Measurements from ENCODE around the gene MAEA. TPM values are rescaled to one million over a fixed set of nuclear protein-coding genes. Genes with fewer than 3 reads are reported as not detected.

Gene MAEA
- total and polyA plus RNA-seq, 9 of the 15 experiments (the other 6 are each of a cell fraction or from before 2014, with no cell fraction given) = 2.1 to 86.5 (median 45.0) TPM

DNA sequence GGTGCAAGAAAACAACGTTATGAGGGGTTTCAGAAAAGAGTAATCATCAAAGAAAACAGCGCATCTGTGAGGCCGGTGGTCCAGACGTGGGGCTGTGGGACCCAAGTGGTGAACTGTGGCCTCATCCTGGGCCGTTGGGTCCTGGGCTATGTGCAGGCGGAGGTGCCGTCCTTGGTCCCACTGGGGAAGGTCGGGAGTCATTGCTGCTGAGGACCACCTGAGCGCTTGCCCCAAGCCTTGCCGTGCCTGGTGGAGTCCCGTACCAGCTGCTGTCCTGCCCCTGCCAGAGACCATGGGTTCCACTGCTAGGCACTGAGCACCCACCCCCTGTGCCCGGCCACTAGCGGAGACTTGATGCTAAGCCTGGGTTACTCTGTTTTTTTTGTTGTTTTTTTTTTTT is 31.8 kb downstream of the MAEA start (continued):
- TF ChIP-seq GABPA (tag; conservative IDR thresholded peaks at IDR 0.05; ENCODE audit: low read depth) (no peak), MAFF (IDR thresholded peaks at IDR 0.05; ENCODE audit: low read length) (no peak), BDP1 (IDR thresholded peaks at IDR 0.05; ENCODE audit: insufficient read depth, insufficient read length) (no peak), BRD4 (IDR thresholded peaks at IDR 0.05) (no peak), TRIM24 (IDR thresholded peaks at IDR 0.05) (no peak), KAT8 (IDR thresholded peaks at IDR 0.05; ENCODE audit: low read depth) (no peak), CBFA2T2 (conservative IDR thresholded peaks at IDR 0.05) (no peak), TFAM (CRISPR knock-in tag; conservative IDR thresholded peaks at IDR 0.05) (no peak)

DNA sequence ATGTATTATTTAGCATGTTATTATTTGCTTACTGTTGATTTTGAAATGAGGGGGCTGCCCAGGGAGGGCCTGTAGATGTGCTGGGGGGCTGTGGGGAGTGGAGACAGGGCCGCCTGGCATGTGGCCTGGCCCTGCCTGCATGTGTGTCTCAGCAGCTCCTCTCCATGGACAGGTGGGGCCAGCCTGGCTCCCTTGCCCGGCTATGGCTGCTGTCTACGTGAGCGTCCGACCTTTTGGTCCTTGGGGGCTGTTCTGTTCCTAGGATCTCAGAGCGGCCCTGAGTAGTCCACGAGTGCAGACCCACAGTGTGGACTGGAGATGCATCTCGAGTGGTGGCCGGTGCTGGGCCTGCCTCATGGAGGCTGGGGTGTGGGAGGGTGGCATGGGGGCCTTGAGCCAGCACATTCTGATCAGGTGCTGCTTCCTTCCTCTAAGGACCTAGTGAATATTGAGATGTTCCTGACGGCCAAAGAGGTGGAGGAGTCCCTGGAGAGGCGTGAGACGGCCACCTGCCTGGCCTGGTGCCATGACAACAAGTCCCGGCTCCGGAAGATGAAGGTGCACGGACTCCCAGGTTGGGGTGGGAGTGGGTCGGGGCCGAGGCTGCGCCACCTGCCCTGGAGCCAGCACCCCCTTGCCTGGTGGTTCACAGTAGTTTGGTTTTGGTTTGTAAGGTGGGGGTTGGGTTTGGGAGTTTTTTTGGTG is 32.4 kb downstream of the MAEA start:
- CTCF ChIA-PET (ENCODE audit: low intra/inter-chr PET ratio) = no interaction called here
- no TSS peak for BruUV-seq (replicated peaks)
- FAIRE-seq (no peak), ATAC-seq (no peak), DNase-seq (ENCODE audit: extremely low read depth in 1 of 4, low spot score in 3 of 4) (no peak)
- no peaks in the 10 kb centered on the region for H3K27me3 ChIP-seq (ENCODE audit: control insufficient read depth in 2 of 2, insufficient read depth in 2 of 2, low read length in 2 of 2)
- H3K9ac ChIP-seq (ENCODE audit: insufficient read depth in 1 of 2, low read depth in 2 of 2, low read length in 2 of 2) = no peak overlapping the region; a peak in 1 of 4 replicates
- H3K4me3 ChIP-seq = no peak overlapping the region
- POLR2A ChIA-PET = interaction anchor here (0.5 kb wide), 1 partner anchor 26 kb away, joined by 3 read pairs; no protein-coding TSS in a partner anchor
- peaks cover 0 to 12% of the 10 kb centered on the region in 2 experiments; a peak in 1 of 5 replicates for H3K4me1 ChIP-seq (replicated peaks in 1 of 2; ENCODE audit: control insufficient read depth in 2 of 2, insufficient read depth in 2 of 2, low read length in 2 of 2)
- peaks cover 79% of the 10 kb centered on the region; the same call in 2 of the 3 replicates for H3K36me3 ChIP-seq (ENCODE audit: control insufficient read depth, insufficient read depth, low read length)
- no peaks in the 10 kb centered on the region for H4K20me1 ChIP-seq (replicated peaks; ENCODE audit: control insufficient read depth, insufficient read depth, low read length)
- H3K4me2 ChIP-seq (ENCODE audit: insufficient read depth, low read length) = no peak overlapping the region
- H2AFZ ChIP-seq (ENCODE audit: low read depth, low read length) = no peak overlapping the region
- in situ Hi-C loops (cut with MboI) = no loop called here
- no peak overlapping the region for H3K27ac ChIP-seq (ENCODE audit: extremely low read depth, low read depth, low read length)
- H3K9me1 ChIP-seq (ENCODE audit: control insufficient read depth, insufficient read depth, low read length) = no peaks in the 10 kb centered on the region
- H3K9me3 ChIP-seq (replicated peaks; ENCODE audit: control insufficient read depth, insufficient read depth, low read depth, low read length) = no peaks in the 10 kb centered on the region
- 94% methylated on average over 10 of the region's 18 CpGs for WGBS (ENCODE audit: insufficient coverage, low coverage, missing lambda C conversion rate)
- no peaks in the 10 kb centered on the region for H3K79me2 ChIP-seq (ENCODE audit: control insufficient read depth, insufficient read depth, low read length)
- intact Hi-C loops (cut with micrococcal nuclease) = no loop called here
- TF ChIP-seq POLR2G (IDR thresholded peaks at IDR 0.05; ENCODE audit: low read depth, low read length) (peak; percentile 36), ADNP (tag; IDR thresholded peaks at IDR 0.05) (no peak)
